Tibial artery (tissue), 4 donors: ENCODE results near the gene STMN3.

ENCODE experiments used
- DNase-seq, 2 donors: peaks; one replicate each; pipeline ENCODE4 v3.0.0-alpha.2; 2019
- H3K27ac ChIP-seq, 2 donors: fragments of 200-600 bp; sonication (generic) in 1 of 2; 1 replicate in 1 of 2; 2 replicates in 1 of 2; pipeline ENCODE4 v1.5.1; 2018 to 2019; ENCODE audit warnings: mild to moderate bottlenecking in 1 of 2
- H3K27me3 ChIP-seq, 2 donors: fragments of 200-600 bp; sonication (generic) in 1 of 2; one replicate each; pipeline versions ENCODE4 v1.5.1 to v1.6.0; 2016 to 2019
- H3K36me3 ChIP-seq, 3 donors: fragments of 200-600 bp; sonication (generic) in 2 of 3; one replicate each; pipeline ENCODE4 v1.5.1; 2016 to 2019; ENCODE audit warnings: mild to moderate bottlenecking in 2 of 3
- H3K4me1 ChIP-seq, 4 donors: fragments of 200-600 bp; sonication (generic) in 2 of 4; 1 replicate in 3 of 4; 2 replicates in 1 of 4; pipeline ENCODE4 v1.5.1; 2016 to 2019
- H3K4me3 ChIP-seq, 2 donors: fragments of 200-600 bp; sonication (generic) in 1 of 2; 1 replicate in 1 of 2; 2 replicates in 1 of 2; pipeline ENCODE4 v1.5.1; 2018 to 2019; ENCODE audit warnings: mild to moderate bottlenecking in 2 of 2
- H3K9me3 ChIP-seq, 3 donors: fragments of 200-600 bp; sonication (generic) in 1 of 3; one replicate each; pipeline ENCODE4 v1.5.1; 2016 to 2019
- CTCF ChIP-seq, 2 experiments: fragments of 200-600 bp in 1 of 2; fragments of 450-650 bp in 1 of 2; IDR thresholded peaks; one replicate each; pipeline ENCODE4 v1.5.1; 2017 to 2019; ENCODE audit warnings: antibody characterized with exemption in 2 of 2, mild to moderate bottlenecking in 1 of 2, moderate library complexity in 1 of 2
- intact Hi-C: fragments of 100-400 bp; cut with DNase I; formaldehyde crosslinking; loops from one replicate; pipeline ENCODE4 v1.15.0; 2023; ENCODE audit warnings: low total_unique reads

STMN3 gene

GRCh38 chr20:63591147-63591533 is 62.1 kb downstream of the STMN3 start:
- no peaks in the 10 kb centered on the region for H3K9me3 ChIP-seq
- TF ChIP-seq CTCF (IDR thresholded peaks at IDR 0.05) = no peak
- no peaks in the 10 kb centered on the region for H3K4me1 ChIP-seq
- peaks cover 50 to 92% (median 69%) of the 10 kb centered on the region in 3 donors for H3K36me3 ChIP-seq
- no peak overlapping the region for H3K27ac ChIP-seq
- H3K27me3 ChIP-seq = no peaks in the 10 kb centered on the region
- intact Hi-C loops = no loop called here
- H3K4me3 ChIP-seq = no peak overlapping the region
- DNase-seq = no peak

GRCh38 chr20:63590218-63591146 is 62.7 kb downstream of the STMN3 start:
- H3K36me3 ChIP-seq = peaks cover 50 to 85% (median 62%) of the 10 kb centered on the region in 3 donors
- H3K4me1 ChIP-seq = no peaks in the 10 kb centered on the region
- H3K9me3 ChIP-seq = no peaks in the 10 kb centered on the region
- no peak for TF ChIP-seq CTCF (IDR thresholded peaks at IDR 0.05)
- H3K27me3 ChIP-seq = no peaks in the 10 kb centered on the region
- no peak overlapping the region for H3K27ac ChIP-seq
- H3K4me3 ChIP-seq = no peak overlapping the region
- DNase-seq = no peak
- intact Hi-C loops = no loop called here
